ENCODE measurements around the gene MYMX.

MYMX gene

GRCh38 chr6:44227148-44227793 is 10.5 kb downstream of the MYMX start:
- H3K79me2 ChIP-seq, result no peaks in the 10 kb centered on the region
- H3K9ac ChIP-seq, result no peak overlapping the region
- peak overlapping the region; percentile 20 for H3K27ac ChIP-seq
- TF ChIP-seq CTCF (IDR thresholded peaks at IDR 0.05), result no peak
- H3K4me2 ChIP-seq (ENCODE audit: low read length), result no peak overlapping the region
- no peaks in the 10 kb centered on the region for H3K27me3 ChIP-seq (ENCODE audit: control insufficient read depth, insufficient read depth, low read length)
- peak overlapping the region; percentile 14 for H2AFZ ChIP-seq
- no peaks in the 10 kb centered on the region for H3K9me3 ChIP-seq (ENCODE audit: control insufficient read depth, low read length)
- peaks cover 4% of the 10 kb centered on the region for H3K4me1 ChIP-seq
- H3K36me3 ChIP-seq (ENCODE audit: control insufficient read depth, insufficient read depth, low read length), result no peaks in the 10 kb centered on the region
- H3K4me3 ChIP-seq (ENCODE audit: low read depth, low read length), result no peak overlapping the region

GRCh38 chr6:44228031-44228430 is 11.3 kb downstream of the MYMX start:
- no peak overlapping the region for H3K4me3 ChIP-seq (ENCODE audit: low read depth, low read length)
- no peaks in the 10 kb centered on the region for H3K9me3 ChIP-seq (ENCODE audit: control insufficient read depth, low read length)
- H3K4me1 ChIP-seq, result no peaks in the 10 kb centered on the region
- no peak overlapping the region for H2AFZ ChIP-seq
- H3K27ac ChIP-seq, result no peak overlapping the region
- H3K36me3 ChIP-seq (ENCODE audit: control insufficient read depth, insufficient read depth, low read length), result no peaks in the 10 kb centered on the region
- H3K79me2 ChIP-seq, result no peaks in the 10 kb centered on the region
- TF ChIP-seq CTCF (IDR thresholded peaks at IDR 0.05), result no peak
- H3K9ac ChIP-seq, result no peak overlapping the region
- no peak overlapping the region for H3K4me2 ChIP-seq (ENCODE audit: low read length)
- no peaks in the 10 kb centered on the region for H3K27me3 ChIP-seq (ENCODE audit: control insufficient read depth, insufficient read depth, low read length)

- no peaks in the 10 kb centered on the region for H3K9me3 ChIP-seq (ENCODE audit: control insufficient read depth, low read length)
- H3K27me3 ChIP-seq (ENCODE audit: control insufficient read depth, insufficient read depth, low read length), result no peaks in the 10 kb centered on the region
- H3K9ac ChIP-seq, result no peak overlapping the region
- no peaks in the 10 kb centered on the region for H3K4me1 ChIP-seq
- no peaks in the 10 kb centered on the region for H3K79me2 ChIP-seq
- H3K36me3 ChIP-seq (ENCODE audit: control insufficient read depth, insufficient read depth, low read length), result no peaks in the 10 kb centered on the region
- no peak overlapping the region for H3K4me3 ChIP-seq (ENCODE audit: low read depth, low read length)
- no peak for TF ChIP-seq CTCF (IDR thresholded peaks at IDR 0.05)
- H2AFZ ChIP-seq, result no peak overlapping the region
- no peak overlapping the region for H3K4me2 ChIP-seq (ENCODE audit: low read length)
- no peak overlapping the region for H3K27ac ChIP-seq
Measured at GRCh38 chr6:44228433-44228832, 11.7 kb downstream of the MYMX start.

- H3K27me3 ChIP-seq (ENCODE audit: control insufficient read depth, insufficient read depth, low read length), result no peaks in the 10 kb centered on the region
- no peaks in the 10 kb centered on the region for H3K9me3 ChIP-seq (ENCODE audit: control insufficient read depth, low read length)
- no peak overlapping the region for H3K27ac ChIP-seq
- peaks cover 1% of the 10 kb centered on the region for H3K4me1 ChIP-seq
- H2AFZ ChIP-seq, result no peak overlapping the region
- no peak overlapping the region for H3K4me2 ChIP-seq (ENCODE audit: low read length)
- no peak for TF ChIP-seq CTCF (IDR thresholded peaks at IDR 0.05)
- H3K36me3 ChIP-seq (ENCODE audit: control insufficient read depth, insufficient read depth, low read length), result no peaks in the 10 kb centered on the region
- no peaks in the 10 kb centered on the region for H3K79me2 ChIP-seq
- no peak overlapping the region for H3K9ac ChIP-seq
- H3K4me3 ChIP-seq (ENCODE audit: low read depth, low read length), result no peak overlapping the region
Measured at GRCh38 chr6:44228836-44229235, 12.1 kb downstream of the MYMX start.

- Histone ChIP-seq H3K4me3 (ENCODE audit: low read depth, low read length) (no peak overlapping the region), H3K9ac (no peak overlapping the region), H3K4me2 (ENCODE audit: low read length) (no peak overlapping the region), H3K79me2 (no peaks in the 10 kb centered on the region), H3K9me3 (ENCODE audit: control insufficient read depth, low read length) (no peaks in the 10 kb centered on the region), H3K27ac (no peak overlapping the region), H3K4me1 (peaks cover 8% of the 10 kb centered on the region), H3K27me3 (ENCODE audit: control insufficient read depth, insufficient read depth, low read length) (no peaks in the 10 kb centered on the region), H3K36me3 (ENCODE audit: control insufficient read depth, insufficient read depth, low read length) (no peaks in the 10 kb centered on the region), H2AFZ (no peak overlapping the region)
- no peak for TF ChIP-seq CTCF (IDR thresholded peaks at IDR 0.05)
Measured at GRCh38 chr6:44229376-44230033, 12.8 kb downstream of the MYMX start.
